H9 (cell line): ENCODE measurements around the gene RPL18. TPM values are rescaled to one million over a fixed set of nuclear protein-coding genes. Genes with fewer than 3 reads are reported as not detected.
A peak's percentile ranks its signal among the peaks of the same experiment; 100 is the strongest.

ENCODE experiments used
- DNase-seq: peaks from one replicate; pipeline ENCODE4 v3.0.0-alpha.2; 2017
- H2AFZ ChIP-seq: one replicate; pipeline ENCODE4 v1.6.1; 2013; ENCODE audit warnings: mild to moderate bottlenecking, low read length, control low read depth, moderate library complexity
- H2AK5ac ChIP-seq: 2 replicates; pipeline ENCODE4 v1.6.1; 2013; ENCODE audit warnings: low read length, control low read depth, mixed read lengths; ENCODE audit not compliant: insufficient read length
- H2BK120ac ChIP-seq: one replicate; pipeline ENCODE4 v1.6.1; 2013; ENCODE audit warnings: low read depth, mild to moderate bottlenecking, low read length, control low read depth, inconsistent platforms; ENCODE audit not compliant: poor library complexity, severe bottlenecking
- H2BK12ac ChIP-seq: 2 replicates; pipeline ENCODE4 v1.6.1; 2013; ENCODE audit warnings: low read length, control low read depth, mixed read lengths, low read depth; ENCODE audit not compliant: insufficient read length
- H2BK15ac ChIP-seq: 2 replicates; pipeline ENCODE4 v1.6.1; 2013; ENCODE audit warnings: low read depth, low read length, control low read depth
- H2BK20ac ChIP-seq: one replicate; pipeline ENCODE4 v1.6.1; 2013; ENCODE audit warnings: low read depth, mild to moderate bottlenecking, low read length, control low read depth, inconsistent platforms; ENCODE audit not compliant: poor library complexity, severe bottlenecking
- H2BK5ac ChIP-seq: 2 replicates; pipeline ENCODE4 v1.6.1; 2013; ENCODE audit warnings: low read length, control low read depth, mixed read lengths; ENCODE audit not compliant: insufficient read length
- H3K14ac ChIP-seq: 2 replicates; pipeline ENCODE4 v1.6.1; 2013; ENCODE audit warnings: low read length, control low read depth; ENCODE audit not compliant: insufficient read depth
- H3K18ac ChIP-seq: 2 replicates; pipeline ENCODE4 v1.6.1; 2013; ENCODE audit warnings: low read depth, mild to moderate bottlenecking, mixed read lengths, low read length, control low read depth; ENCODE audit not compliant: insufficient read length
- H3K23ac ChIP-seq: 2 replicates; pipeline ENCODE4 v1.6.1; 2013; ENCODE audit warnings: low read length, control low read depth, mixed read lengths, low read depth; ENCODE audit not compliant: insufficient read length
- H3K23me2 ChIP-seq: 2 replicates; pipeline ENCODE4 v1.6.1; 2013; ENCODE audit warnings: low read depth, mild to moderate bottlenecking, mixed read lengths, low read length, control low read depth; ENCODE audit not compliant: insufficient read length, poor library complexity, severe bottlenecking
- H3K27ac ChIP-seq: 2 replicates; pipeline ENCODE4 v1.5.1; 2013; ENCODE audit warnings: low read length, control low read depth, mixed read lengths, low read depth; ENCODE audit not compliant: insufficient read length
- H3K27me3 ChIP-seq: 2 replicates; pipeline ENCODE4 v1.6.1; 2013; ENCODE audit warnings: low read length, control low read depth, inconsistent platforms; ENCODE audit not compliant: insufficient read depth
- H3K4ac ChIP-seq: 2 replicates; pipeline ENCODE4 v1.6.1; 2013; ENCODE audit warnings: low read depth, mild to moderate bottlenecking, control low read depth, inconsistent platforms, low read length, moderate library complexity
- H3K4me1 ChIP-seq: 2 replicates; pipeline ENCODE4 v1.6.1; 2013; ENCODE audit warnings: low read length, control low read depth, inconsistent platforms; ENCODE audit not compliant: insufficient read depth
- H3K4me2 ChIP-seq: 2 replicates; pipeline ENCODE4 v1.6.1; 2013; ENCODE audit warnings: low read length, control low read depth, mixed read lengths; ENCODE audit not compliant: insufficient read length, insufficient read depth
- H3K56ac ChIP-seq: 2 replicates; pipeline ENCODE4 v1.6.1; 2013; ENCODE audit warnings: low read depth, mild to moderate bottlenecking, mixed read lengths, low read length, control low read depth; ENCODE audit not compliant: insufficient read length
- H3K79me1 ChIP-seq: 2 replicates; pipeline ENCODE4 v1.6.1; 2013; ENCODE audit warnings: low read depth, mild to moderate bottlenecking, moderate library complexity, low read length, control low read depth, inconsistent platforms; ENCODE audit not compliant: insufficient read depth, poor library complexity, severe bottlenecking
- H3K79me2 ChIP-seq: 2 replicates; pipeline ENCODE4 v1.6.1; 2013; ENCODE audit warnings: low read length, control low read depth, inconsistent platforms; ENCODE audit not compliant: insufficient read depth
- H3K9ac ChIP-seq: 2 replicates; pipeline ENCODE4 v1.6.1; 2013; ENCODE audit warnings: low read length, control low read depth, mixed read lengths; ENCODE audit not compliant: insufficient read length; ENCODE audit errors: extremely low read depth
- H3K9me3 ChIP-seq: one replicate; pipeline ENCODE4 v1.6.1; 2013; ENCODE audit warnings: low read depth, low read length, inconsistent platforms; ENCODE audit not compliant: control insufficient read depth
- H3T11ph ChIP-seq: one replicate; pipeline ENCODE4 v1.6.1; 2013; ENCODE audit warnings: mild to moderate bottlenecking, low read length, control low read depth, inconsistent platforms
- H4K20me1 ChIP-seq: one replicate; pipeline ENCODE4 v1.6.1; 2013; ENCODE audit not compliant: control insufficient read depth, insufficient read length, insufficient read depth
- H4K5ac ChIP-seq: 2 replicates; pipeline ENCODE4 v1.6.1; 2013; ENCODE audit warnings: low read depth, mild to moderate bottlenecking, mixed read lengths, low read length, control low read depth; ENCODE audit not compliant: insufficient read length
- H4K8ac ChIP-seq: replicated peaks from 2 replicates; pipeline ENCODE4 v1.6.1; 2013; ENCODE audit warnings: low read length, control low read depth, mixed read lengths, low read depth; ENCODE audit not compliant: insufficient read length
- H4K91ac ChIP-seq: 2 replicates; pipeline ENCODE4 v1.6.1; 2013; ENCODE audit warnings: low read depth, mild to moderate bottlenecking, moderate library complexity, mixed read lengths, low read length, control low read depth; ENCODE audit not compliant: insufficient read length
- H3K27ac Mint-ChIP-seq, 3 experiments: 2 replicates in 2 of 3; 3 replicates in 1 of 3; pipeline ENCODE4 v1.8.0; 2020 to 2021; ENCODE audit warnings: mixed read lengths in 3 of 3, mild to moderate bottlenecking in 1 of 3, moderate library complexity in 1 of 3
- H3K27me3 Mint-ChIP-seq: 2 replicates; pipeline ENCODE4 v1.8.0; 2021; ENCODE audit warnings: low read depth, mild to moderate bottlenecking, moderate library complexity, mixed read lengths
- H3K36me3 Mint-ChIP-seq, 3 experiments: 2 replicates in 2 of 3; 3 replicates in 1 of 3; pipeline ENCODE4 v1.8.0; 2020 to 2021; ENCODE audit warnings: low read depth in 3 of 3, mixed read lengths in 3 of 3; ENCODE audit not compliant: insufficient read depth in 1 of 3
- H3K4me1 Mint-ChIP-seq, 2 experiments: 2 replicates each; pipeline ENCODE4 v1.8.0; 2020; ENCODE audit warnings: mixed read lengths in 2 of 2
- H3K4me3 Mint-ChIP-seq, 2 experiments: 2 replicates in 1 of 2; 3 replicates in 1 of 2; pipeline ENCODE4 v1.8.0; 2020 to 2021; ENCODE audit warnings: mild to moderate bottlenecking in 2 of 2, mixed read lengths in 2 of 2, moderate library complexity in 1 of 2
- H3K9me3 Mint-ChIP-seq, 2 experiments: 2 replicates in 1 of 2; 3 replicates in 1 of 2; pipeline ENCODE4 v1.8.0; 2020; ENCODE audit warnings: mild to moderate bottlenecking in 2 of 2, mixed read lengths in 2 of 2, moderate library complexity in 1 of 2
- CTCF ChIP-seq: fragments of 200-600 bp; sonication (generic); conservative IDR thresholded peaks from 3 replicates; pipeline ENCODE4 v1.8.0; 2021; ENCODE audit warnings: antibody characterized with exemption, mild to moderate bottlenecking
- WGBS: extraction: QIAGEN DNeasy Blood & Tissue Kit; methylation state at CpG from one replicate; pipeline ENCODE4 v1.1.7; 2013; ENCODE audit warnings: missing lambda C conversion rate, low lambda C conversion rate, mixed read lengths; ENCODE audit not compliant: insufficient read length; ENCODE audit errors: extremely low coverage; 5-methylcytosine and 5-hydroxymethylcytosine counted together
- total RNA-seq: library from RNA; stranded (reverse); gene quantifications from 2 replicates; pipeline ENCODE4 v1.2.1, GENCODE V29; 2021

The RPL18 gene
- total RNA-seq, 1 experiment from 2014 or later: 1,855 TPM

- H2AFZ ChIP-seq: no peak overlapping the region
- H3K9me3 ChIP-seq: no peaks in the 10 kb centered on the region
- no peak overlapping the region for H4K8ac ChIP-seq
- H3K27me3 ChIP-seq: no peaks in the 10 kb centered on the region
- H3K27ac ChIP-seq: no peak overlapping the region
- Mint-ChIP-seq H3K27me3 (no peaks in the 10 kb centered on the region; the same call in 1 of the 2 replicates), H3K36me3 (peaks cover 14 to 36% (median 36%) of the 10 kb centered on the region in 3 experiments), H3K9me3 (no peaks in the 10 kb centered on the region; a peak in 1 of 5 replicates), H3K4me1 (peaks cover 34 to 35% of the 10 kb centered on the region in 2 experiments), H3K4me3 (peak overlapping the region in 1 of 2 experiments; percentile 11; a peak in 2 of 5 replicates), H3K27ac (peak overlapping the region in 1 of 3 experiments; percentile 42; a peak in 1 of 7 replicates)
- no peaks in the 10 kb centered on the region for H3K79me2 ChIP-seq
- no peak for DNase-seq
- H2AK5ac ChIP-seq: no peak overlapping the region
- no peaks in the 10 kb centered on the region for H3K79me1 ChIP-seq
- no peak overlapping the region for H2BK15ac ChIP-seq
- no CpG with 5 or more reads among the region's 5 CpGs for WGBS
- no peak overlapping the region for H3K23ac ChIP-seq
- H3K9ac ChIP-seq: no peak overlapping the region
- peaks cover 16% of the 10 kb centered on the region for H3K23me2 ChIP-seq
- H3K4ac ChIP-seq: no peak overlapping the region
- H3T11ph ChIP-seq: no peak overlapping the region
- no peak overlapping the region for H2BK5ac ChIP-seq
- no peak for TF ChIP-seq CTCF
- H3K4me1 ChIP-seq: peaks cover 2% of the 10 kb centered on the region; the same call in 1 of the 2 replicates
- H2BK120ac ChIP-seq: no peak overlapping the region
- no peak overlapping the region for H4K5ac ChIP-seq
- H3K18ac ChIP-seq: no peak overlapping the region
- no peak overlapping the region for H2BK20ac ChIP-seq
- H2BK12ac ChIP-seq: no peak overlapping the region
- H3K56ac ChIP-seq: no peak overlapping the region
- H3K4me2 ChIP-seq: no peak overlapping the region
- no peak overlapping the region for H4K91ac ChIP-seq
- H4K20me1 ChIP-seq: no peaks in the 10 kb centered on the region
- H3K14ac ChIP-seq: no peak overlapping the region
These were observed 23.9 kb upstream of the RPL18 start for GRCh38 chr19:48642862-48643261.
